NCI-H1048 (cell line): ENCODE data around the gene TPCN1.

Experiments
- DNase-seq: peaks from one replicate; lab custom pipeline; 2025; lab: John Stamatoyannopoulos, UW

TPCN1 gene

DNA sequence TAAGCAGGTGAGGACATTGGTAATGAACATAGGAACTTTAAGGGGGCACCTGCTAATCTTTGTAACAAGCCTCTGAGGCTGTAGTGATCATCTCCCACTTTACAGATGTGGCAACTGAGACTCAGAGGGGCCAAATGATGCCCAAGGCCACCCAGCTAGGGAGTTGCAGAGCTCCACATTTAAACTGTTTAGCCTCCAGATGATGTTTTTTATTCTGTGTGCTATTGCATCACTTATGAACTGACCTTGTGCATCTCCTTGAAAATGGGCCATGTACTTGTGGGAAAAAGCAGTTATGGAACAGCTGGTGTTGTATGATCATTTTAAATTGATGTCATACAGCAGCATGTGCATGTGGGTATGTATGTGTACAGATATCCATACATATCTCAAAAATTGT, 41.4 kb downstream of the TPCN1 start:
- no peak for DNase-seq

DNA sequence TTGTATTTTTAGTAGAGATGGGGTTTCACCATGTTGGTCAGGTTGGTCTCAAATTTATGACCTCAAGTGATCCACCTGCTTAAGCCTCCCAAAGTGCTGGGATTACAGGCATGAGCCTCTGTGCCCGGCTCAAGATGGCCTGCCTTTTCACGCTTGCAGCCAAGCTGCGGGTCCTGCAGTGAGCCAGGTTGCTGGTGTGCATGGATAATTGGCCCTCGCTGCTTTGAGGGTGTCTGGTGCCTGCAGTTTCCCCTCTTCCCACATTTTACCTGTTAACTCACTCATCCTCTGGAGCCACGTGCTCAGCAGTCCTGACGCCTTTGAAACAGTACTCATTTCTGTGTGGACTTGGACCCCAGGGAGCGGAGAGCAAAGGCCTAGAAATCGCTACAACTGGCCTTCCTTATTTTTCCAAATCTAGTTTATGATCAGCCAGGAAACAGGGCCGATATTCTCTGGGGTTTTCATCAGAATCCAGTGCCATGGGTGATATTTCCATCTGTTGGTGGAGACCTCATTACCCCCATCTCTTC, 42.2 kb downstream of the TPCN1 start:
- DNase-seq = no peak

DNA sequence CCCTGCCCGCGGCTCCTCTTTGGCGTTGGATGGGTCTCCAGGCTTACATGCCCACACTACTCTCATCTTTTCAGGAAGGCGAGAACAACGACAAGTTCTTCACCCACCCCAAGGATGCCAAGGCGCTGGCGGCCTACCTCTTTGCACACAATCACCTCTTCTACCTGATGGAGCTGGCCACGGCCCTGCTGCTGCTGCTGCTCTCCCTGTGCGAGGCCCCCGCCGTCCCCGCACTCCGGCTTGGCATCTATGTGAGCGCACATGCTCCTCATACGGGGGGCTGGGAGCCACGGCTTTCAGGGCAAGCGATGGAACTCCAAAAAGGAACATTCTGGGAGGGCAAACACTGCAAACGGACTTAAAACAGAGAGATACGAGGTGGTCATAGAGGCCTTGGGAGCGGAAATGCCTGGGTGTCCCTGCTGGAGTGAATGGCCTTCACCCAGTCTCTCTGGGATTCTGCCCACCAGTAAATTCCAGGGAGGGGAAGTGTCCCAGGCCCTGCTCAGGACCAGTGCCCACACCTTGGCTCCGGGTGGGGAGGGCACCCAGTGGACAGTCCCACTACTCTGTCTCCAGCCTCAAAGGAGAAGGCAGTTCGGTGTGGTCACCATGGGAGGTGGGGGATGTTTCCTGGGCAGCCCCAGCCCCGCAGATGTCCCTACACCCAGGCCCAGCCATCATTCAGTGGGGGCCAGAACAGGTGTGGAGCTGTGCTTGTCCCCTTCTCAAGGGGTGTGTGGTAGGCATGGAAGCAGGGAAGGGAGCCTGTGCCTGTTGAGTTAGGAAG, 45.0 kb downstream of the TPCN1 start:
- DNase-seq = no peak

DNA sequence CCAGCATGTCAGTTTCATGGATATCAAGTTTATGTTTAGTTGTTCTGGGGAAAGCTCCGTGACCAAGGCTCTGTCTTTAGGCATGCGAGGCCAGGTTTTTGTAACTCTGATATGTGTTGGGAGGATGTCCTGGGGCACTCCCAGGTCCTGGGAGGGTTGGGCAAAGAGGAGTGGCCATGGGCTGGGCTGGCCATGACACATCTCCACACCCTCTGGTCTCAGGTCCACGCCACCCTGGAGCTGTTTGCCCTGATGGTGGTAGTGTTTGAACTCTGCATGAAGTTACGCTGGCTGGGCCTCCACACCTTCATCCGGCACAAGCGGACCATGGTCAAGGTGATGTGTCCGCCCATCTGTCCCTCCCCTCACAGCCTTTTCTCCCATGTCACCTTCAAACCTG, 46.4 kb downstream of the TPCN1 start:
- no peak for DNase-seq

GRCh38 chr12:113268136-113268535, 46.9 kb downstream of the TPCN1 start:
- no peak for DNase-seq

DNA sequence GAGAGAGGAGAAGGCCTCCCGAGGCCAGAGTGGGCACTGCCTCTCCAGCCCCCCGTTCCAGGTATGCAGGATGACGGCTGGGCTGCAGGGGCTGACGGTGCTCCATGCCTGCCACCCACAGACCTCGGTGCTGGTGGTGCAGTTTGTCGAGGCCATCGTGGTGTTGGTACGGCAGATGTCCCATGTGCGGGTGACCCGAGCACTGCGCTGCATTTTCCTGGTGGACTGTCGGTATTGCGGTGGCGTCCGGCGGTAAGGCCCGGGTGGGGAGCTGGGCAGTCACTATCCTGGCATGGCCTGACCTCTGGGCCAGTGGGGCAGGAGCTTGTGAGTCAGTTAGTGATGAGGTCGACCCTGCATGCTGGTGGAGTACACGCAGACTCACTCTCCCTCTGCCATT, 47.4 kb downstream of the TPCN1 start:
- DNase-seq = no peak

DNA sequence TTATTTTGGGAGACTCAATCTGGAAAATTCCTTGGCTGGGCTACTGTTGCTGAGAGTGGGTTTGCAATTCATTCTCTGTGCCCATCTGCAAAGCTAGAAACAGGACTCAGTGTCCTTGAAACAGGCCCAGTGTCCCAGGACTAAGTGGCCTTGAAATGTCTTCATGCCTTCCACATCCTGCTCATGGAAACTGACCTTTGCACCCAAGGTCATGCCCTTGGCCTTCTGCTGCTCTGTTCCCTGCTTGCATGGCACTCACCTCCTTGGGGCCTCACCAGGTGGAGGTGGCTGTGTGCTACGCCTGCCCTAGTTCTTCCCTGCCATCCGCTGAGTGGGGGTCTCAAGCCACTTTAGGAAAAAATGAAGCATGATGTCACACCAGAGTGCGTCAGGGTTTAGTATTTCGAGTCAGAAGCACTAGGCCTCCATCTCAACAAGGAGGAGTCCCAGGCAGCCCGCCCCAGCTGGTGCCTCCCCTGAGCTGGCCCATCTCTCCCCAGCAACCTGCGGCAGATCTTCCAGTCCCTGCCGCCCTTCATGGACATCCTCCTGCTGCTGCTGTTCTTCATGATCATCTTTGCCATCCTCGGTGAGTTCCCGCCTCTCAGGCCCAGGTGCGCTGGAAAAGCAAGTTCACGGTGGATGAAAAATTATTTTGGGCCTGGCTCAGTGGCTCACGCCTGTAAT, 48.1 kb downstream of the TPCN1 start:
- no peak for DNase-seq

DNA sequence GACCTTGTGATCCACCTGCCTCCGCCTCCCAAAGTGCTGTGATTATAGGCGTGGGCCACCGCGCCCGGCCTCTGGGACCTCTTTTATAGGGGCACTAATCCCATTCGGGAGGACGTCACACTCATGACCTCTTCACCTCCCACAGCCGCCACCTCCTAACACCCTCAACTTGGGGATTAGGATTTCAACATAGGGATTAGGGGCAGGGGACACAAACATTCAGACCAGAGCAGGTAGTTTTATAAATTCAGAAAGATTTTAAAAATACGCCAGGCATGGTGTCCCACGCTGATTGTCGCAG, 49.4 kb downstream of the TPCN1 start:
- no peak for DNase-seq

DNA sequence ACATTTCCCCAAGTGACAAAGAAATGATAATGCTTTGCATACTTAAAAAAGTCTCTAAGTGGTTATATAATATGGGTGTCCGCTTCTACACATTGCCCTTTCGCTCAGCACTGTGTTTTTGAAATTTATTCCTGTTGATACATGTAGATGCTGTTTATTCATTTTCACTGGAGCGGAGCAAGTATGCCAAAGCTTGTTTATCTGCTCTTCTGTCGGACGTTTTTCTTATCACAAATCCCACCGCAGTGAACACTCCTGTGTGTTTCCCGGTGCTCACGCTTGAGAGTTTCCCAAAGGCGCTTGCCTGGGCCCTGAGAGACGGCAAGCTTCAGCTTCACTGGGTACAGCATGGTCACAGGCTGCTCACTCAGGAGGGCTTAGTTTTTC, 50.2 kb downstream of the TPCN1 start:
- no peak for DNase-seq

DNA sequence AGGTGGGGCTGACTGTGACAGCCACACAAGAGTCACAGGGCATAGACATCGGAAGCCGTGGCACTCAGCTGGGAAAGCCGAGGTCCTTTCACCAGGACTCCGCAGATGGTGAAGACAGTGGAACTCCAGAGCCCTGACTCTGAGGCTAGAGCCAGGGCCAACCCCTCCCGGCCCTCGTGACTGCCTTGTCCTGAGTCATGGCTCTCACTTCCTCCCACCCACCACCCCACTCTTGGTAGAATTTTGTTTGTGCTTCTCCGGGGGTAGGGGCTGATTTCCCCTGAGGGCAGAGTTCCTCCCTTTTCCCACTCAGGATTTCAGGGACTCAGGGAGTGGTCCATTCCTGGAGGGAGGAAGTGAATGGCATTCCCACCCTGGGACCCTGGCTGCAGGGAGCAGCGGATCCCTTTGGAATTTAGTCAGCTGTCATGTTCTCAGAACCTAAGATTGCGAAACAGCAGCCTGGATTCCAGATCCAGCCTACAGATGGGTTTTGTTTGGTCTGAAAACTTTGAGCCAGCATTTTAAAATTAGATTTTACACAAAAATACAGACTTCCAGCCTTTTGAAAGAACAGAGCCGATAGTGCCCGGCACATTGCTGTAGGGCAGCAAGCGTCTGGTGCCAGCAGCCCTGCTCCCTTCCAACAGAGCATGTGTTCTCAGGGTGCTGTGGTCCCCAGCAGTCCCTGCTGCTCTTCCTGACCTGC, 50.7 kb downstream of the TPCN1 start:
- no peak for DNase-seq

DNA sequence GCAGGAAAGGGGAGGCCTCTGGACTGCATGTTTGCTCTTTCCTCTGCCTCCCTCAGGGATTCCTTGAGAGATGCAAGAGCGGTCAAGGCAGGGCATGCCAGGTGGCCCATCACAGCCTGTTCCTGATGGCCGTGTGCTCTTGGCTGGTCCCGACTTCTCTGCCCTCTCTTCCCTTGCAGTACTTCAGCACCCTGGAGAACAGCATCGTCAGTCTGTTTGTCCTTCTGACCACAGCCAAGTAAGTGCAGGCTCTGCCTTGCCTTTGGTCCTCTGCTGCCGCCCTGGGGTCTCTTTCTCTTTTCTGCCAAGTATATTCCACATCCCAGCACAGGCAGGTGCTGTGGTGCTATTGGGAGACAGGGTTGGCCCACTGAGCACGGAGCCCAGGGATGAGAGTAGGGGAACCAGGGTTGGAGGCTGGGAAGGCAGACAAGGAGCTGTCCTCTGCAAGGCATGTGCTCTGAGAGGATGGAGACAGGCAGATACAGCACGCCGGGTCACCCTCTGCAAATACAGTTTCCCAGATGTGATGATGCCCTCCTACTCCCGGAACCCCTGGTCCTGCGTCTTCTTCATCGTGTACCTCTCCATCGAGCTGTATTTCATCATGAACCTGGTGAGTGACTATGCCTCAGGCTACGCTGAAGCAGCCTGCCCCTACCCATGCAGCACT, 51.9 kb downstream of the TPCN1 start:
- no peak for DNase-seq

GRCh38 chr12:113274848-113275247, 53.6 kb downstream of the TPCN1 start:
- DNase-seq = no peak

DNA sequence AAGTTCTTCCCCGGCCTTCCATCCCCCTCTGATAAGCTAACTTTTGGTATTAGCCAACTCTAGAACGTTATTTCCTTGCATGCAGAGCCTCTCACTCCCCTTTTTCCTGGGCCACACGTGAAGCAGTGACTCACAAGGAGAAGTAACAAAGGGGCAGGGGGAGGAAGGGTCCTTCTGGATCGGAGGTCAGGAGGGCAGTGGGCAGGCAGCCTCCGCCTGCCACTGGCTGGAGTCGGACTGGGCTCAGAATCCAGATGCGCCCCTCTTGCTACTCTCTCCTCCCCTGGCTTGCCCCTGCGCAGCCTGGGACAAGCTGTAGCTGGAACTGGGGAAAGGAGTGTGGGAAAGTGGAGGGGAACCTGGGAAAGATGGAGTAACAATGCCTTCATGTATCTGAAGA, 55.0 kb downstream of the TPCN1 start:
- no peak for DNase-seq

DNA sequence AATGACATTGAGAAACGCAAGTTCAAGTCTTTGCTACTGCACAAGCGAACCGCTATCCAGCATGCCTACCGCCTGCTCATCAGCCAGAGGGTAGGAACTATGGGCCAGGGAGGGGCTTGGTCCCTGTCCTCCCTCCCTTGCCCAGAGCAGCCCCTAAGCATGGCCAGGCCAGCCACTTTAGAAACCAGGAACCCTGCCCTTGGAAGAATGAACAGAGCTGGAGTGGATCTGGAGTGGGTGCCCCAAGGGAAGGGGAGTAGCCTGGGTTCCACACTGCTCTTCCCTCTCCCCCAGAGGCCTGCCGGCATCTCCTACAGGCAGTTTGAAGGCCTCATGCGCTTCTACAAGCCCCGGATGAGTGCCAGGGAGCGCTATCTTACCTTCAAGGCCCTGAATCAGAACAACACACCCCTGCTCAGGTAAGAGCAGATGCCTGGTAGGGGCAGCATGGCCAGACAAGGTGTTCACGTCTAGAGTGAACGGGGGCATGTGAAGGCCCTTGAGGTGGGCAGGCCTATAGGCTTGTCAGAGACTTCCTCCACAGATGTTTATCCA, 55.8 kb downstream of the TPCN1 start:
- DNase-seq = no peak

DNA sequence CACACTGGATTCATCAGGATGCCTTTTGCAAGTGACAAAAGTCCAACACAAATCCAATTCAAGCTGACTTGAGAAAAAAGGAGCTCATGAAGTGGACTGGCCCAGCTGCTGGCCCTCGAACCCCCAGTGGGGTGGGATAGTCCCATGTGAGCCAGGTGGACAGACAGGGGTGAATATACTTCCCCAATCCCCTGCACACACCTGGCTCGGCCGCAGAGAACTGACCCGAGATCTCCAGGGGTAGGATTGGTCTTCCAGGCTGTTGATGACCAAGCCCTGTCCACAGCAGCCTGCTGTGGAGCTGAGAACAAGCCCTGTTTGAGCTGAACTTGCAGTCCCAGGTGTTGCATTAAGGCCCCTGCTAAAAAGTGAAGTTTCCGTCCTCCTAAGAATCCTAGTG, 56.2 kb downstream of the TPCN1 start:
- DNase-seq = no peak

DNA sequence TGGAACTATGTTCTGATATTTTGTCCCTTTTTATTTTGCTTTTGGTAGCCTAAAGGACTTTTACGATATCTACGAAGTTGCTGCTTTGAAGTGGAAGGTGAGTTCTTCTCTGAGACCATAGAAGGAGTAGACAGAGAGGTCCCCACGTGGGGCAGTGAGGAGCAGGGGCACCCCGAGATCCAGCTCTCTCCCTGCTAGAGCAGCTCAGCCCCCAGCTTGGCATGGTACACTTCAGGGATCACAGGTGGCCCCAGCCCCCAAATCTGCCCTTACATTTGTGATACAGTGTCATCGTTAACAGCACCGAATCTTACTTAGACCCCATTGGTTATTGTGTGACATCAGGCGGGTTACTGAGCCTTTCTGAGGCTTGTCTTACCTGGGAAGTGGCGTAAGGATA, 56.9 kb downstream of the TPCN1 start:
- no peak for DNase-seq

- DNase-seq = no peak
Measured at GRCh38 chr12:113278633-113279032, 57.4 kb downstream of the TPCN1 start.

DNA sequence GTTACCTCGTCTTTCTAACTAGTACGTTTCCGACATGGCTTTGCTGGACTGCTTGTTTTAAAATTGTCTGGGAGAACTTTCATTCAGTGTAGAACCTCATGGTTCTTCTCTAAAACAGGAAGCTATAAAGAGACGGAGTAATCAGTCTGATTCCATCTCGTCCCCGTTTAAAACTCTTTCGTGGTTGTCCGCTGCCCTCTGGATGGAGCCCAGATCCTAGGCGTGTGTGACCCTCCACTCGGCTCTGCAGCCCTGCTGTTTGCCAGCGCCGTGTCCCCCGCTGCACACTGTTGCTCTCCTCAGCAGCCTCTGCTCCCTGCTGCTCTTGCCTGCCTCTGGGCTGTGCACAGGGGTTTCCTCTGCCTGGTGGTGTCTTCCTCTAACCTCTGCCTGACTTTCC, 63.5 kb downstream of the TPCN1 start:
- DNase-seq = no peak

- no peak for DNase-seq
Measured at GRCh38 chr12:113285679-113286610, 64.7 kb downstream of the TPCN1 start.

- DNase-seq = no peak
Measured at GRCh38 chr12:113286712-113287111, 65.4 kb downstream of the TPCN1 start.
